HG03354 (cell line): ENCODE data around the gene DNAJB9.

Source experiments
- ATAC-seq: cut with Tn5 transposase; IDR thresholded peaks from one replicate; pipeline ENCODE4 v1.9.1; 2021; ENCODE audit warnings: mild to moderate bottlenecking; ENCODE audit not compliant: unreplicated experiment, poor library complexity, severe bottlenecking

DNAJB9 gene

DNA sequence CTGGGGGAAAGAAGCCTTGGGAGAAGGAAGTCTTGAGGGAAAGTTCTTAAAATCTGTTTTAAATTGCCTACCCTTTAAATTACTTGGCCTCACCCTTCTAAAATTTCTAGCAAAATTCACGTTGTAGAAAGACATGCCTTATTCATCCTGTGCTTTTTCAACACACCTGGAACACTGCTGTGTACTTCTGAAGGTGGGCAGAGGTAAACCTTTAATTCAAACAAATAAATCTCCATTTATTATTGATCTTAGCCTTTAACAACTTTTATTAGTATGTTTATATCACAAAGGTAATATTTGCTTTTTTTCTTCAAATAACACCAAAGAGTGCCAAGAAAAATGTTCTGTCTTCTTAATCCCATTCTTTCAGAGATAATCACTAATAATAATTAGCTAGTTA, 30.7 kb downstream of the DNAJB9 start:
- no peak for ATAC-seq

DNA sequence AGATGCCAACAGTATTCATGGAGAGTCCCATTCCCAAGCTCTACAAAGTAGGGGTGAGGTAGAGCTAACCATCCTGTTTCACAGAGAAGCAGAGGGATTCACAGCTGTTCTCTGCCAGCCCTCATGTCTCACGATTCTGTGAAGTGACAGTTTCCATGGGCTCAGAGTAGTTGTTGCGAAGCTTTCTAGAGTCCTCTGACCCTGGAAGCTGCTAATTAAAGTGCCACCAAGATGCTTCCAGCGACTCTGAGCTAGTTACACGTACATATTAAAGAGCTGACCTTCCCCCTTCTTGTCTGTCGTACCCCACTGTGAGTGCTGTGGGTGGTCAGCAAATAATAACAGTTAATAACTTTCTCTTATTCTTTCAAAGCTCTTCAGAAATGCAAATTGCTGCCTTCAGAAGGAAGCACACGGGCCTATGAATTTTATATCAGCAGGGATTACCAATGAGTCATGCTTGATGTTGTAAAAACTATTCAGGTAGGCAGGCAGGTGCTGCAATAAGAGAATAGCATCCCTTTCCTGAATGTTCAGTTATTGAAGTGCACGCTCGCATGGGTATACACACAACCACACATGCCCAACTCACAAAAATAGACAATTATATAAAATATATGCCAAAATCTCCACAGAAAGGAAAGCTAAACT, 34.1 kb downstream of the DNAJB9 start:
- no peak for ATAC-seq

DNA sequence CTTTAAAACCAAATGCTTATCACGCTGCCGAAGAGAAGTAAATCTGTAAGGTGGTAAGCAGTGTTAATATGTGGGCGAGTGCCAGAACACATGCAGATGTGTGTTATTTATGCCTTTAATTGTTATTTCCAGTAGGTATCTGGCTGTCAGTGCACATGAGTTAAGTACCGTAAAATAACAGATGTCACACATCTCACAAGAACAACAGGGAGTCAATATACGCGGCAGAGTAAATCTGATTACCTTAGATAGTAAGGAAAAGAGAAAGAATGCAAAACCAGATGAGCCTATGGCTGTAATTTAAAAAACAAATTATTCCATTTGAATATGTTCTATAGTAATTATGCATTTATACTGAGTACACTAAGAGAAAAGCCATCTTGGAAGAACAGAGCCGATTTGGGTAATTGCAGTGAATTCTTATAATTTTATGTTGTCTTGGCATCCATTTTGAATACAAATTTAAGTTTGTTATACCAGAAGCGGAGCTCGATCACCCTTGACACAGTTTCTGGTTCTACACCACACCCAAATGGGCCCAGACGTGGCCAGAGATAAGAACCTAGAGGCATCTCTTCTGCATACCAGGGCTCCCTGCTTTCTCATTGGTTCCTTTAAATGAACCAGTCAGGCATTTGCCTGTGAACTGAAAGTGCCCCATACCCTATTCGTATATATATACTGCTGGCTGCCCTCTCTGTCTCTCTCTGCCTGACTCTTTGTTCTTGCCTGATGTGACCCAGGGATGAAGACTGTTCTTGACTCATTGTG, 34.8 kb downstream of the DNAJB9 start:
- no peak for ATAC-seq

DNA sequence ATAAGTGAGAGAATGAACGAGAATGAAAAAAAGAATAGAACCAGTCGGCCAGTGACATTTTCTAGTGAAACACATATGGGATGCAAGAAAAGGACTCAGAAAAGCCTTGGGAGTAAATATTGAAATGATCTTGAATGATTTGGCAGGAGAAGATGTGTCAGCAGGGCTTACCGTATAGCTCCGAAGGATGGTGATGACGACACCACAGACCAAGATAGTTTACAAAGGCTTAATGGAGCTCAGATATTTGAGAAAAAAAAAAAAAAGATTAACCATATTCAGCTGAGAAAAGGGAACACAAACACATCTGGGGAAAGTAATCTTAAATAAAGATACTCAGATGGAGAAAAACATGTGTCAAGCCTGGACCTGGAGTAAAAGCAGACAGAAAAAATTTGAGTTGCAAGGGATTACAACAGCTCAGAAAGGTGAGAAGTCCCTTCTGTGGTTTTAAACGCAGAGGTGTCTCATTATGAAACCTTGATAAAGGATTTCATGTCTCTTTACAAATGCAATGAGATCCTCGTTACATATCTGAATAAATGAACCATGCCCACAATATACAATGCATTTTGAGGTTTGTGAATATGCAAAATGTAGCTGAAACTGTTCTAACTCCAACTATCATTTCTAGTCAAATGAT, 36.0 kb downstream of the DNAJB9 start:
- no peak for ATAC-seq

DNA sequence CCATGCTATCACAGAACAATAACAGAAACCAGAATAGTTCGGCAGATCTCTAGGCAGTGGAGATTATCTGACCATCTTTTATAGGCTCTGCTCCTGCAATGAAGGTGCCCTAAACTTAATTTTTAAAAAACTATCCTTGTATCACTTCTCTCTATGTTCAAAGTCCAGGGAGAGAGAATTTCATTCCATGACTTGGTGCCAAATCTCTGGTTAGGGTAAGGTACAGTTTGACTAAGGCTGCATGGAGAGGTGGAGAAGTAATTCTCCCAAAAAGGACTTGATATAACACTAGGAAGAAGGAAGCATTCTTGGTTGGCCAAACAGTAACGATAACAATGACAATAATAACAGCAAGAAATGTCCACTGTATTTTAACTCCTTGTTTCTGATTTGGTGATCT, 40.0 kb downstream of the DNAJB9 start:
- ATAC-seq, result no peak

DNA sequence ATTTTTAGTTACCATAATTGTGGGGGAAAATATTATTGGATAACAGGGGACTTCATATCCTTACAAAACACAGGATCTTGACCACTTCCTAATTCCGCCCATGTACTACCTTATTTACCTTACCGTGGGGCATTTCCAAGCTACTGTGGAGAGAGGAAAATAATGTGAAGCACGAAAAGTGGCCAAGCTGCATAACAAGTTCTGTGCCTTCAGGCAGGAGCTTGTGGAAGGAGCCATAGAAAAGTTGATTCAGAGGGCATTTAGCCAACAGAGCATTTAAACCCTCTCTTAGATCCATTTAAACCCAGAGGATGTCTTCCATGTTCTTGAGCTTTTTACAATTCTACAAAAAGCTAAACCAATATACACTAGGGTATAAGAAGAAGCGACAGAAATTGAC, 41.6 kb downstream of the DNAJB9 start:
- no peak for ATAC-seq

DNA sequence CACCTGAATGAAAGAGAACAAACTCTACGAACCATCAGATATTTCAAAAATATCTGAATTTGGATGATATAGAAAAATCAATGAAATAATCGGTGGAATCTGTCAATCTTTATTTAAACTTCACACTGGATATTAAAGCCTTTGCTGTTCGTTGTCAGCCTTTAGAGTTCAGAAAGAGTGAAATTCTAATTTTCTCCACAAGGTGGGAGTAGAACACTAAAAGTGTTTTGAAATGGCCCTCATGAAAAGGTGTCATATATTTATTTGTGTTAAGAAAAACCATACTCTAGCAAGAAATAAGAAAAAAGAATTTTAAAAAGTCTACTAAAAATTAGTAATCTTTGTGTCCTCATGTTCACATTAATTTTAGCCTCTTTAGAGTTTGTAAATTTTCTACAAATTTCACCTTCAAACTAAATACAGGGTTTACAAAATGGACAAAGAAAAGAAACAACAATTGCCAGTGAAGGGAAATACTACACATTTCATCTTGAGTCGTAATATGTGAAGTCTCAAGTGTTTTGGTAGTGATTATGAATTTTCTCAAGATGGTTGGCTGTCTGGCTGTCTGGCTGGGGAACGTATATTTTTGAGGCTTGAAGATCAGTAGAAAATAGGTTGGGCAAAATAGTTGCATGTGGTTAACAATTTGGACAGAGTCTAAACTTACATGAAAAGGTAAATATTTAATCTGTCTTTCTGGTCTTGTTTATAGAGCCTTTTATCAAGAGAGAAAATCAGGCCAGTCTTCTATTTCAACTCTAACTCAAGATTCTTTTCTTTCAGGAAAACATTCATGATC, 43.7 kb downstream of the DNAJB9 start:
- peak; percentile 85 for ATAC-seq

DNA sequence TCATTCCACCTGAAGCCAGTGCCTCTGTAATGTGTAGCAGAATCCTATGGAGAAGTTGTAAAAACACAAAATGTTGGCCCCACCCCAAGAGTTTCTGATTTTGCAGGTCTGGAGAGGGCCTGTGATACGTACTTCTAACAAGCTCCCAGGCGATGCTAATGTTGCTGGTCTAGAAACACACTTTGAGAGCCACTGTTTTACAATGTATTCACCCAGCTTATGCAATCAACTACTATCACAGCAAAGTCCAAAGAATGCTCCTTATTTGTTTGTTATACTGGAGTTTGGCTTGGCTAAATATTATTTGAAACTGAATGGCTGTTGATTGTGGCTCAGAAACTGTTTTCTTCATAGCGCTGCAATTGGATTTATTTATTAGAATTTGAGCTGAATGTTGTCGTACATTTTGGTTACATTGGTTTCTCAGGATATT, 44.3 kb downstream of the DNAJB9 start:
- no peak for ATAC-seq

DNA sequence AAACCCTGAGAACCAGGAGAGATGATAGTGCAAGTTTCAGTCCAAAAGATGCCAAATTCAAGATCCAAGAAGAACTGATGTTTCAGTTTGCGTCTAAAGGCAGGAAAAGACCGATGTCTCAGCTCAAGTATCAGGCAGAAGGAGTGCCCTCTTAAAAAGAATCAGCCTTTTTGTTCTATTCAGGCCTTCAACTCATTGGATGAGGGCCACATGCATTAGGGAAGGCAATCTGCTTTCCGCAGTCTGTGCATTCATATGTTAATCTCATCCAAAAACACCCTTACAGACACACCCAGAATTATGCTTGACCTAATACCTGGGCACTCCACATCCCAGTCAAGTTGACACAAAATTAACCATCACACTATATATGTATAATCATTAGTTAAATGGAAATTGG, 45.2 kb downstream of the DNAJB9 start:
- ATAC-seq, result no peak

DNA sequence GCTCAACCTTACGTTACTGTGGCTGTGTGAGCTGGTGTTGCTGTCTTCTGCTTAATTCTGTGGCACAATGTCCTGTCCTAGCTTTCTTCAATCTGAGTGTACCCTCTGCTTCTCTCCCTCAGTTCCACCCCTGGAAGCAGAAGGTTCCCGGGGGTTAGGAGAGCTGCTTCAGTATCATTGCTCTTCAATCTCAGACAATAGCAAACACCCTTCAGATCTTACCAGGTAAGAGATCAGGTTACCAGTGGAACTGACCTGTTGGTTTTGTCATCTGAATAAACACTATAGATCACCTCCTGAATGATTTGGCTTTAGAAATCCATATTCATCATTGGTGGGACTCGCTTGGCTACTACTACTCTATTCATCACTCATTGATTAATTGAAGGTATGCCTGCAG, 48.4 kb downstream of the DNAJB9 start:
- ATAC-seq, result no peak

DNA sequence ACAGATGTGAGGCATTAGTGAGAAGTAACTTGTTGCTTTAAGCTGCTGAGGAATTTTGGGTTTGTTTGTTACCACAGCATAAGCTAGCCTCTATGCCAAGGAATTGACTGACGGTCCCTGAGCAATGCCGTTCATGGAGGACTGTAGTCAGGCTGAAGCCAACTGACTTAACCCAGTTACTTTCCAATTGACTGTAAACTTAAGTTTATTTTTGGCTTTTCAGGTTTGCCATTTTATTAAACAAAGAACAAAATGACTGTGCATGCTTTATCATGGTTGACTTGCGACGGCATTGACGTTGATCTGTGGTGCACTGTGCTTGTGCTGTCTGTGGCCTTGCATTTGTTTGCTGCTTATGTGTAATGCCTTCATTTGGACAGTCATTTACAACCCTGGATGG, 53.5 kb downstream of the DNAJB9 start:
- ATAC-seq, result peak; percentile 69
